ENCODE measurements around the gene RSAD1.

The RSAD1 gene

GRCh38 chr17:50466371-50467113, 12.1 kb upstream of the RSAD1 start:
- no peaks in the 10 kb centered on the region for H3K4me1 ChIP-seq (ENCODE audit: low read length)
- no peak overlapping the region for H3K4me3 ChIP-seq (ENCODE audit: low read length)
- no peaks in the 10 kb centered on the region for H3K9me2 ChIP-seq (replicated peaks; ENCODE audit: insufficient read depth, low read length)
- no peak for DNase-seq
- TF ChIP-seq, protein P1, sequence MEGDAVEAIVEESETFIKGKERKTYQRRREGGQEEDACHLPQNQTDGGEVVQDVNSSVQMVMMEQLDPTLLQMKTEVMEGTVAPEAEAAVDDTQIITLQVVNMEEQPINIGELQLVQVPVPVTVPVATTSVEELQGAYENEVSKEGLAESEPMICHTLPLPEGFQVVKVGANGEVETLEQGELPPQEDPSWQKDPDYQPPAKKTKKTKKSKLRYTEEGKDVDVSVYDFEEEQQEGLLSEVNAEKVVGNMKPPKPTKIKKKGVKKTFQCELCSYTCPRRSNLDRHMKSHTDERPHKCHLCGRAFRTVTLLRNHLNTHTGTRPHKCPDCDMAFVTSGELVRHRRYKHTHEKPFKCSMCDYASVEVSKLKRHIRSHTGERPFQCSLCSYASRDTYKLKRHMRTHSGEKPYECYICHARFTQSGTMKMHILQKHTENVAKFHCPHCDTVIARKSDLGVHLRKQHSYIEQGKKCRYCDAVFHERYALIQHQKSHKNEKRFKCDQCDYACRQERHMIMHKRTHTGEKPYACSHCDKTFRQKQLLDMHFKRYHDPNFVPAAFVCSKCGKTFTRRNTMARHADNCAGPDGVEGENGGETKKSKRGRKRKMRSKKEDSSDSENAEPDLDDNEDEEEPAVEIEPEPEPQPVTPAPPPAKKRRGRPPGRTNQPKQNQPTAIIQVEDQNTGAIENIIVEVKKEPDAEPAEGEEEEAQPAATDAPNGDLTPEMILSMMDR (IDR thresholded peaks at IDR 0.05; ENCODE audit: low read length), result no peak
- no peak for TF ChIP-seq EZH2phosphoT487 (IDR thresholded peaks at IDR 0.05; ENCODE audit: low read length)
- H3K79me2 ChIP-seq (ENCODE audit: low read length), result no peaks in the 10 kb centered on the region
- H3K9me3 ChIP-seq (replicated peaks; ENCODE audit: insufficient read depth, low read length), result no peaks in the 10 kb centered on the region
- no peaks in the 10 kb centered on the region for H3K36me3 ChIP-seq (replicated peaks; ENCODE audit: insufficient read depth, low read length)
- no peak overlapping the region for H3K9ac ChIP-seq (ENCODE audit: low read length)
- H3K27me3 ChIP-seq (replicated peaks; ENCODE audit: insufficient read depth, low read length), result no peaks in the 10 kb centered on the region
- no peak overlapping the region for H2AFZ ChIP-seq (ENCODE audit: low read length)
- H3K27ac ChIP-seq (ENCODE audit: low read length), result no peak overlapping the region
- H3K4me2 ChIP-seq (ENCODE audit: low read depth, low read length), result no peak overlapping the region
- no peaks in the 10 kb centered on the region for H4K20me1 ChIP-seq (ENCODE audit: insufficient read depth, low read length)
- H3F3A ChIP-seq (ENCODE audit: insufficient read depth, low read length), result no peaks in the 10 kb centered on the region

GRCh38 chr17:50467114-50467854, 11.4 kb upstream of the RSAD1 start:
- Histone ChIP-seq H4K20me1 (ENCODE audit: insufficient read depth, low read length) (no peaks in the 10 kb centered on the region), H3K4me2 (ENCODE audit: low read depth, low read length) (no peak overlapping the region), H3K79me2 (ENCODE audit: low read length) (no peaks in the 10 kb centered on the region), H3K9me2 (replicated peaks; ENCODE audit: insufficient read depth, low read length) (no peaks in the 10 kb centered on the region), H3K4me3 (ENCODE audit: low read length) (no peak overlapping the region), H2AFZ (ENCODE audit: low read length) (no peak overlapping the region), H3K36me3 (replicated peaks; ENCODE audit: insufficient read depth, low read length) (no peaks in the 10 kb centered on the region), H3K27me3 (replicated peaks; ENCODE audit: insufficient read depth, low read length) (no peaks in the 10 kb centered on the region), H3K27ac (ENCODE audit: low read length) (no peak overlapping the region), H3F3A (ENCODE audit: insufficient read depth, low read length) (no peaks in the 10 kb centered on the region), H3K9ac (ENCODE audit: low read length) (no peak overlapping the region), H3K4me1 (ENCODE audit: low read length) (no peaks in the 10 kb centered on the region), H3K9me3 (replicated peaks; ENCODE audit: insufficient read depth, low read length) (no peaks in the 10 kb centered on the region)
- no peak for DNase-seq
- no peak for TF ChIP-seq EZH2 (optimal IDR thresholded peaks at IDR 0.05; ENCODE audit: low read depth, low read length)
- TF ChIP-seq, protein P1 (IDR thresholded peaks at IDR 0.05; ENCODE audit: low read length), result no peak
- no peak for TF ChIP-seq EZH2phosphoT487 (IDR thresholded peaks at IDR 0.05; ENCODE audit: low read length)

- Histone ChIP-seq H3K27ac (ENCODE audit: low read length) (no peak overlapping the region), H3K79me2 (ENCODE audit: low read length) (no peaks in the 10 kb centered on the region), H3K27me3 (replicated peaks; ENCODE audit: insufficient read depth, low read length) (no peaks in the 10 kb centered on the region), H3K4me3 (ENCODE audit: low read length) (no peak overlapping the region), H4K20me1 (ENCODE audit: insufficient read depth, low read length) (no peaks in the 10 kb centered on the region), H3K9me3 (replicated peaks; ENCODE audit: insufficient read depth, low read length) (no peaks in the 10 kb centered on the region), H3K36me3 (replicated peaks; ENCODE audit: insufficient read depth, low read length) (no peaks in the 10 kb centered on the region), H3K4me1 (ENCODE audit: low read length) (no peaks in the 10 kb centered on the region), H3F3A (ENCODE audit: insufficient read depth, low read length) (no peaks in the 10 kb centered on the region), H3K4me2 (ENCODE audit: low read depth, low read length) (no peak overlapping the region), H2AFZ (ENCODE audit: low read length) (no peak overlapping the region), H3K9ac (ENCODE audit: low read length) (no peak overlapping the region), H3K9me2 (replicated peaks; ENCODE audit: insufficient read depth, low read length) (no peaks in the 10 kb centered on the region)
- TF ChIP-seq EZH2phosphoT487 (IDR thresholded peaks at IDR 0.05; ENCODE audit: low read length) (no peak), EZH2 (optimal IDR thresholded peaks at IDR 0.05; ENCODE audit: low read depth, low read length) (no peak)
- TF ChIP-seq, protein P1 (IDR thresholded peaks at IDR 0.05; ENCODE audit: low read length), result no peak
- DNase-seq, result no peak
These were observed 10.8 kb upstream of the RSAD1 start for GRCh38 chr17:50467855-50468303.
